Measurements from ENCODE around the gene LGALS3BP.

LGALS3BP gene

GRCh38 chr17:78934681-78935418, 44.9 kb downstream of the LGALS3BP start:
- DNase-seq = no peak

GRCh38 chr17:78933959-78934568, 45.7 kb downstream of the LGALS3BP start:
- no peak for DNase-seq

- DNase-seq = peak in 1 of 2 donors; percentile 31
These were observed 46.4 kb downstream of the LGALS3BP start for GRCh38 chr17:78933025-78933958.

DNA sequence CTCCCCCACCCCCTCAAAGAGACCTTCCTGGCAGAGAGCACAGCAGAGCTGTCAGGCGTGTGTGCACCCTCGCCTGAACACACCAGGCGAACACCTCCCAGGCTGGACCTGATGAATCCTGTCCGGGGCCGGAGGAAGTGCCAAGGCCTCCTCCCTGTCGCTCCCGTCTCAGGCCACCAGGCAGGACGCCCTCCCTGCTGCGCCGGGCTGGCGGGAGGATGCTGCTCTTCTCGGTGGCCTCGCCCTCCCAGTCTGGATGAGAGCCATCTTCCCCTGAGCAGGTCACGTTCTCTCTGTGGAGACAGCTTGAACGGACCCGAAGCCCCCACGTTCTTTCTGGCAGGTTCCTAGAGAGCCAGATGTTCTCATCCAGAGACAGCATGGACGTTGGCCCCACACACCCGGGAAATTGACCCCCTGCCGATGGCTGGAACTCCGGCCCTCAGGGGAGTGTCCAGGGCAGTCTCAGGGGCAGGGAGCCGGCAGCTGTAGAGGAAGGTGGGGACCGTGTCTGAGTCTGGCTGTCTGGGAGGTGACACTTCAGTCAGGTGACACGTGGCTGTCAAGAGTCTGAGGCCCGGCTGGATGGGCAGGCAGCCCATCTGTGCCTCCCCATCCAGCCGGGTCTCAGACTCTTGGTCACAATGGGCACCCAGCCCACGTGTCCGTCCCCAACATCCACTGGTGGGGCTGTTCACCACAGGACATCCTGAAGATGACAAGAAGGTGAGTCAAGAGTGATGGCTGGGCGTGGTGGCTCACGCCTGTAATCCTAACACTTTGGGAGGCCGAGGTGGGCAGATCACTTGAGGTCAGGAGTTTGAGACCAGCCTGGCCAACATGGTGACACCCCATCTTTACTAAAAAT, 49.6 kb downstream of the LGALS3BP start:
- no peak for DNase-seq

DNA sequence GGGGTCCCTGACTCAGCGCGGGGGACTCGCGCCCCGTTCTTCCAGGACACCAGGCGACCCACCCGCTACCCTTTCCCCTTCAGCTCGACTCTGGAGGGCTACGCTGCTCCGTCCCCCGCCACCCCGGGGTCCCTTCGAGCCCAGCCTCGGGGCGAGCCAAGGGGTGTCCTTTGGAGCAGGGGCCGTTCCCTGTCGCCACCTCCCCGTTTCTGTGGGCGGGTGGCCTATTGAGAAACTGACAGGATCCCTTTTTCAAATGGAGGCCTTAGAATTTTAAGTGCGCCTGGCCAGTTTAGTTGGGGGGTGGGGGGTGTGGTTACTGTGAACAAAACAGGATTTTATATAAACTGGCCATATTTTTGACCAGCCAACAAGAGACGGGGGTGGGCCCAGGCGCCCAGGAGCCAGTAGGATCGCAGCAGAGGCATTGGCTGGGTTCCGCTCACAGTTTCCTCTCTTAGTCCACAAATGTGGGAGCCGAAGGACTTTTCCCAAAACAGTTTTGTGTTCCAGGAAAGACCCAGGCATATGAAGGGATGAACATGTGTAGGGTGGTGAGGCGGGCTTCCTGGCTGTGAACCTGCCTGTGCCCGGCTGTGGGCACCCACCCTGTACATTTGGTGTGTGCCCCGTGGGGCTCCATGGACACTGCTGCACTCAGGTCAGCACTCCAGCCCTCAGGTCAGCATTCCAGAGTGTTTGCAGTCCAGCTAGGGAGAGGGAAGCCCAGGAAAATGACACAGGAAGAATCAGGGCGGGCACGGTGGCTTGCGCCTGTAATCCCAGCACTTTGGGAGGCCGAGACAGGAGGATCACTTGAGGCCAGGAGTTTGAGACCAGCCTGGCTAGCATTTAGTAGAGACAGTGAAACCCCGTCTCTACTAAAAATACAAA, 53.8 kb downstream of the LGALS3BP start:
- no peak for DNase-seq

DNA sequence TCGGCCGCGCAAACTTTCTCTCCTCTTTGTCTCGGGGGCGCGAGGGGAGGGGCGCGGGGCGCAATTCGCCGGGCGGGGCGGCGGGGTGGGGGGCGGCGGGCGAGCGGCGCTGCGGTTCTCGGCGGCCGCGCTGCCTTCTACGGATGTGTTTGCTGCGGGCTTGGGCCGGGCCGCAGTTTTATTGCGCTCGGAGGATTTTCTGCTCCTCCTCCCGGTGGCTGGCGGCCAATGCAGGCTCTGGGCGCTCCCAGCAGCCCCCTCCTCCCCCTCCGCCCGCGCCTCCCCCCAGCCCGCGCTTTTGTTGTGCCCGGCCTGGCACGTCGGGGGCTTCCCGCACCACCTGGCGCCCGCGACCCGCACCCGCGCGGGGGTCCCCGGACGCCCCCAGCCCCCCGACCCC, 54.5 kb downstream of the LGALS3BP start, which contains the start of gene TIMP2:
Gene TIMP2 (minus strand): TSS at position 154 of the 400 bp plus-strand sequence. CDS start 299 bp downstream, outside the sequence.
- DNase-seq = peak; percentile 40 to 66

DNA sequence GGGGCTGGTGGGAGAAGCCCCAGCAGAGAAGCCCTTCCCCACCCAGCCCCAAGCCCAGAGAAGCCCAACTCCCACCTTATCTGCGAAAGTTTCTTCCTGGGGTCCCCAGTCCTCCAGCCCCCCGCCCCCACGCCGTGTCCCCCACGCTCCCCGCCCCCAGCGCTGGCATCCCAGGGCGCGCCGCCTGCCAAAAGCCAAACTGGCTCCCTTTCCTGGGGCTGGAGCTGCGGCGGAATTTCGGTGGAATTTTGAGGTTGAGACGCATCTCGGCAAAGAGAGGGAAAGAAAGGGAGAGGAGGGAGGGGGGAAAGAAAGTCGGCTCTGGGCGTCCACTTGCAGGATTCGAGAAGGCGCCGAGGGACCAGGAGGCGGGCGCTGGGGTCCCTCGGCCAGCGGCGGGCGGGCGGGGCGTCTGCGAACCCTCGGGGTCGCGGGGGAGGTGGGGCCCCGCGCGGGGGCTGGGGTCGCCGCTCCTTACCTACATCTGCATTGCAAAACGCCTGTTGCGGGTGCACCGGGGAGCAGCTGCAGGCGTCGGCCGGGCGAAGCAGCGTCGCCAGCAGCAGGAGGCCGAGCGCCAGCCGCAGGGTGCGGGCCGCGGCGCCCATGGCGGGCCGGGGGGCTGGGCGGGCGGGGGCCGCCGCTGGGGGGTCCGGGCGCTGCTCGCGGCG, 55.1 kb downstream of the LGALS3BP start:
- DNase-seq = no peak

DNA sequence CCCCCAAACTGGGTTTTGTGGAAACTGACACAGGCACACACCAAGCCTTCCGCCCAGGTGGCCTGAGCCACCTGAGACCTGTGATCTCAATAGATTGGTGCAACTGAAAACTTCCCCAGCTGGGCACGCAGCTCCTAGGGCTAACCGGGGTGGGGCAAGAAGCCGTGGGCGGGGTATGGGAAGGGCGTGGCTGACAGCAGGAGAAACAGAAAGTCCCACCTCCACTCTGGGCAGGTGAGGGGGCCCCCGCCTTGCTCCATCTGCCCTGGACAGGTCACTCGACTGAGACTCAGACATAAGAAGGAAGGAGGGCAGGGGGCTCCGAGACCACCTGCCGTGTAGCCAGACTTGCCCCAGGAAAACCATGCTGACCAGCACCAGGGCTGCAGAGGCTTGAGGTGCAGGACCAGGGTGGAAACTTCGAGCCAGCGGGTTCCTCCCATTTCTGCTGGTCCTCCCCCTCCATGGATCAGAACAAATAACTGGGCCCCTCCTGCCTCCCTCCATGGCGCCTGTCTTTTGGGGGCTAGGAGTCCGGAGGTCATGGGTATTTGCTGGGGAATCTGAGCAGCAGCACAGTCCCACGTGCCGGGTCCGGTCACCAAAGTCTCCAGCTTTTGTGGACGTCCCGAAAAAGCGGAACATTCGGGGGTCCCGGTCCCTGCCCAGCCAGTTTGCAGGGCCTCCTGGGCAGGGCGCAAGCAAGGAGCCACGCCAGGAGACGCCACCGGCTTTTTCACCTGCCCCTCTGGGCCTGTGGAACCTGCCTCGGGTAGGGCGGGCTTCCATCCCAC, 55.9 kb downstream of the LGALS3BP start:
- peak in 1 of 2 donors; percentile 37 for DNase-seq

DNA sequence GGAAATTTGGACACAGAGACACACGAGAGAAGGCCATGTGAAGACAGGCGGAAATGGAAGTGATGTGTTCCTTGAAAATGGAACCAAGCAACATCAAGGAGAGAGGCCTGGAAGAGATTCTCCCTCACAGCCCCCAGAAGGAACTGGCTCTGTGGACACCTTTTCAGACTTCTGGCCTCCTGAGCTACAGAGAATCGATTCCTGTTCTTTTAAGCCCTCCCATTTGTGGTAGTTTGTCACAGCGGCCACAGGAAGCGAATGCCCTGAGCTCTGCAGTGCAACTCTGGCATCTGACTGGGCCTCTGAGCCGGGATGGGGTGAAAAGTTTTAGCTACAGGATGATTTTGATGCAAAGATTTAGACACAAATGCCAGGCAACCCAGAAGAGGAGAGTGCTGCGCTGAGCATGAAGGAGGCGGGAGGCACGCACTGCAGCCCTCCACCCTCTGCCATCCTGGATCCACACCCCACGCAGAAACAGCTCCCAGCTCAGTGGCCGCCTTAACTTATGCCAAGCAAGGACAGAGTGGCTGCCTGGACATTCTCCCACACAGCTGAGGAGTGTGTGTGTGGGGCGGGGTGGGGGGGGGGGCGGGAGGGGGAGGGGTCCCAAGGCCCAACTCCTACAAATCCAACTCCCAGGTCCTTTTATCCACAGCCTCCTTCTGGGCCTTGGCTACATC, 56.8 kb downstream of the LGALS3BP start:
- DNase-seq = no peak

DNA sequence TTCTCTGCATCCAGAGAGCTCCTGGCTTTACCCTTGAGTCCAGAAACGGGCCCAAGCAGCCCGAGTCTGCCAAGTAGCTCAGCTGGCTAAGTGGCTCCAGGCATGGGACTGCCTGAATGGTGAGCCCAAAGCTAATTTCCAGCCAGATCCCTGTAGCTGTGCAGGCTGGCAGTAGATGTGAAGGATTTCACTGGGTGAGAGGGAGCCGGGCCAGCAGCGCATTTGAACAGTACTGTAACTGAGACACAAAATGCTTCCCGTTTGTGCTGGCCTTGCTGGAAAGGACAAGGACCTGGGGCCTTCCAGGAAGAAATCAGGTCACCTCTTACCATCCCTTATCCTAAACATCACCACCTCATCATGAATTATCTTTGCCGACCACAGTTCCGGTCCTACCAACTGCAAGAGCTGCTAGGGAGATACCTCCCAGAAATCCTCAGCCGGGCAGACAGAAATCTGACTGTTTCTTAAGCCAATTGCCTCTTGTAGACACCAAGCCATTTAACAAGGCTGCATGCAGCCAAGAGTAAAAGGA, 58.2 kb downstream of the LGALS3BP start:
- no peak for DNase-seq
